H1 (cell line): Measurements from ENCODE around the gene DUS1L. TPM values are rescaled to one million over a fixed set of nuclear protein-coding genes. Genes with fewer than 3 reads are reported as not detected.

Experiments used
- CTCF ChIA-PET: fragments of 300-600 bp; sonication (Branson Sonifier 250); formaldehyde crosslinking; loops from one replicate; lab custom pipeline; 2021; ENCODE audit not compliant: partially characterized antibody; lab: Charles Lee
- POLR2A ChIA-PET: fragments of 300-600 bp; sonication (Branson Sonifier 250); formaldehyde crosslinking; loops from one replicate; lab custom pipeline; 2021; ENCODE audit warnings: inconsistent platforms; ENCODE audit not compliant: partially characterized antibody; lab: Charles Lee
- DNase-seq, 2 experiments: peaks; one replicate each; pipeline versions ENCODE4 v3.0.0 to v3.0.0-alpha.2; 2010 to 2022; ENCODE audit warnings: low spot score in 2 of 2, low read depth in 1 of 2, mixed read lengths in 1 of 2
- FAIRE-seq: peaks from 2 replicates; lab custom pipeline; 2011; peaks lifted over from hg19 to GRCh38; lab: Jason Lieb, UNC
- H2AFZ ChIP-seq: 2 replicates; pipeline ENCODE4 v1.8.1; 2012; ENCODE audit warnings: low read length, inconsistent platforms
- H2AK5ac ChIP-seq: 2 replicates; pipeline ENCODE4 v1.6.1; 2013; ENCODE audit warnings: low read depth, low read length
- H2BK120ac ChIP-seq: replicated peaks from 2 replicates; pipeline ENCODE3; 2013; ENCODE audit warnings: low read depth, low read length, inconsistent platforms
- H2BK12ac ChIP-seq: 2 replicates; pipeline ENCODE4 v1.6.1; 2013; ENCODE audit warnings: low read depth, low read length
- H2BK15ac ChIP-seq: 2 replicates; pipeline ENCODE4 v1.6.1; 2013; ENCODE audit warnings: low read length
- H2BK20ac ChIP-seq: 2 replicates; pipeline ENCODE4 v1.6.1; 2013; ENCODE audit warnings: low read length
- H2BK5ac ChIP-seq: 2 replicates; pipeline ENCODE4 v1.6.1; 2013; ENCODE audit warnings: low read depth, low read length
- H3K14ac ChIP-seq: 2 replicates; pipeline ENCODE4 v1.6.1; 2013; ENCODE audit warnings: inconsistent platforms; ENCODE audit not compliant: insufficient read length
- H3K18ac ChIP-seq: 2 replicates; pipeline ENCODE4 v1.6.1; 2013; ENCODE audit warnings: low read length; ENCODE audit errors: extremely low read depth
- H3K23ac ChIP-seq: 2 replicates; pipeline ENCODE4 v1.6.1; 2013; ENCODE audit warnings: inconsistent platforms; ENCODE audit not compliant: insufficient read length
- H3K23me2 ChIP-seq: 2 replicates; pipeline ENCODE4 v1.6.1; 2013; ENCODE audit warnings: low read depth, low read length
- H3K27ac ChIP-seq: 2 replicates; pipeline ENCODE4 v1.6.1; 2011; ENCODE audit warnings: low read depth, low read length, inconsistent platforms
- H3K27me3 ChIP-seq, 4 experiments: replicated peaks in 1 of 4; 1 replicate in 1 of 4; 2 replicates in 3 of 4; pipeline versions ENCODE4 v1.6.1 to v1.8.1; 2011 to 2013; ENCODE audit warnings: low read length in 3 of 4, mild to moderate bottlenecking in 3 of 4, inconsistent platforms in 2 of 4, mixed read lengths in 2 of 4, moderate library complexity in 1 of 4; ENCODE audit not compliant: control insufficient read depth in 3 of 4, insufficient read depth in 3 of 4; ENCODE audit errors: extremely low read depth in 1 of 4
- H3K36me3 ChIP-seq, 4 experiments: 2 replicates each; pipeline versions ENCODE4 v1.6.1 to v1.8.1; 2011 to 2013; ENCODE audit warnings: mild to moderate bottlenecking in 4 of 4, low read length in 3 of 4, moderate library complexity in 2 of 4, control low read depth in 1 of 4, inconsistent platforms in 1 of 4; ENCODE audit not compliant: insufficient read depth in 4 of 4, control insufficient read depth in 2 of 4
- H3K4ac ChIP-seq: replicated peaks from 2 replicates; pipeline ENCODE3; 2013; ENCODE audit warnings: low read length, low read depth, mixed read lengths, inconsistent platforms; ENCODE audit not compliant: insufficient read length
- H3K4me1 ChIP-seq, 4 experiments: replicated peaks in 1 of 4; 1 replicate in 1 of 4; 2 replicates in 3 of 4; pipeline versions ENCODE4 v1.6.1 to v1.8.1; 2011 to 2013; ENCODE audit warnings: low read length in 3 of 4, inconsistent platforms in 2 of 4, mixed read lengths in 1 of 4; ENCODE audit not compliant: insufficient read depth in 4 of 4, control insufficient read depth in 3 of 4
- H3K4me2 ChIP-seq, 2 experiments: 2 replicates each; pipeline versions ENCODE4 v1.6.1 to v1.8.1; 2011 to 2013; ENCODE audit warnings: low read depth in 2 of 2, low read length in 2 of 2, control low read depth in 1 of 2, inconsistent platforms in 1 of 2, mild to moderate bottlenecking in 1 of 2; ENCODE audit not compliant: insufficient read depth in 1 of 2
- H3K4me3 ChIP-seq, 4 experiments: fragments of 200-600, 300-600 bp in 1 of 4; sonication (generic), shearing (Covaris generic), sonication (Bioruptor Twin) in 1 of 4; 2 replicates each; pipeline versions ENCODE4 v1.5.1 to v1.8.1; 2011 to 2016; ENCODE audit warnings: low read length in 4 of 4, low read depth in 3 of 4, control low read depth in 2 of 4, inconsistent platforms in 2 of 4, mild to moderate bottlenecking in 2 of 4, mixed read lengths in 1 of 4, moderate library complexity in 1 of 4; ENCODE audit not compliant: insufficient read depth in 2 of 4; ENCODE audit errors: extremely low read depth in 1 of 4
- H3K56ac ChIP-seq: replicated peaks from 2 replicates; pipeline ENCODE3; 2013; ENCODE audit warnings: low read depth, mild to moderate bottlenecking, mixed read lengths, low read length, inconsistent platforms; ENCODE audit not compliant: insufficient read length
- H3K79me1 ChIP-seq: 2 replicates; pipeline ENCODE4 v1.6.1; 2013; ENCODE audit warnings: low read depth, low read length, control low read depth
- H3K79me2 ChIP-seq, 2 experiments: 2 replicates each; pipeline versions ENCODE4 v1.6.1 to v1.8.1; 2012 to 2013; ENCODE audit warnings: low read length in 2 of 2, mild to moderate bottlenecking in 2 of 2, inconsistent platforms in 1 of 2; ENCODE audit not compliant: insufficient read depth in 2 of 2, control insufficient read depth in 1 of 2
- H3K9ac ChIP-seq, 4 experiments: replicated peaks in 1 of 4; 1 replicate in 1 of 4; 2 replicates in 3 of 4; pipeline versions ENCODE4 v1.6.1 to v1.8.1; 2011 to 2013; ENCODE audit warnings: low read depth in 3 of 4, low read length in 3 of 4, control low read depth in 2 of 4, mild to moderate bottlenecking in 2 of 4, moderate library complexity in 2 of 4, inconsistent platforms in 1 of 4; ENCODE audit errors: extremely low read depth in 1 of 4
- H3K9me3 ChIP-seq, 2 experiments: 2 replicates each; pipeline versions ENCODE4 v1.6.1 to v1.8.1; 2012 to 2013; ENCODE audit warnings: mild to moderate bottlenecking in 2 of 2, moderate library complexity in 2 of 2, control low read depth in 1 of 2, inconsistent platforms in 1 of 2, low read depth in 1 of 2, low read length in 1 of 2, mixed read lengths in 1 of 2; ENCODE audit not compliant: insufficient read depth in 2 of 2
- H4K20me1 ChIP-seq, 2 experiments: replicated peaks in 1 of 2; 2 replicates each; pipeline versions ENCODE3 to v1.8.1; 2011 to 2013; ENCODE audit warnings: inconsistent platforms in 2 of 2, low read length in 2 of 2, mild to moderate bottlenecking in 1 of 2; ENCODE audit not compliant: insufficient read depth in 2 of 2, control insufficient read depth in 1 of 2
- H4K5ac ChIP-seq: 2 replicates; pipeline ENCODE4 v1.6.1; 2013; ENCODE audit warnings: low read length, low read depth, mixed read lengths, inconsistent platforms; ENCODE audit not compliant: insufficient read length
- H4K8ac ChIP-seq: 2 replicates; pipeline ENCODE4 v1.8.0; 2013; ENCODE audit warnings: mild to moderate bottlenecking, moderate library complexity, low read length, inconsistent platforms; ENCODE audit not compliant: insufficient read depth; ENCODE audit errors: extremely low read depth
- H4K91ac ChIP-seq: replicated peaks from 2 replicates; pipeline ENCODE3; 2013; ENCODE audit warnings: low read length, mixed read lengths, inconsistent platforms; ENCODE audit not compliant: insufficient read length
- BCL11A ChIP-seq, 2 experiments: IDR thresholded peaks; one replicate each; pipeline ENCODE4 v1.6.1; 2011; ENCODE audit warnings: low read depth in 2 of 2, low read length in 2 of 2, mild to moderate bottlenecking in 2 of 2
- BRCA1 ChIP-seq: IDR thresholded peaks from 2 replicates; pipeline ENCODE4 v1.6.1; 2012; ENCODE audit warnings: low read depth, low read length, improper control_type of control experiment
- CBX8 ChIP-seq: fragments of 300-800, 300-1000 bp; sonication (generic); IDR thresholded peaks from 2 replicates; pipeline ENCODE4 v1.7.1; 2016; ENCODE audit warnings: low read depth, low read length, borderline replicate concordance
- CHD2 ChIP-seq: IDR thresholded peaks from 2 replicates; pipeline ENCODE4 v1.6.1; 2012; ENCODE audit warnings: low read length, improper control_type of control experiment
- CREB1 ChIP-seq: IDR thresholded peaks from 2 replicates; pipeline ENCODE4 v1.6.1; 2012; ENCODE audit warnings: inconsistent platforms
- E2F6 ChIP-seq: IDR thresholded peaks from 2 replicates; pipeline ENCODE4 v1.6.1; 2012; ENCODE audit warnings: inconsistent platforms
- EP300 ChIP-seq, 2 experiments: IDR thresholded peaks; 1 replicate in 1 of 2; 2 replicates in 1 of 2; pipeline ENCODE4 v1.6.1; 2011 to 2012; ENCODE audit warnings: low read depth in 2 of 2, low read length in 2 of 2, mild to moderate bottlenecking in 2 of 2, borderline replicate concordance in 1 of 2, inconsistent platforms in 1 of 2, moderate library complexity in 1 of 2
- JUND ChIP-seq: IDR thresholded peaks from 2 replicates; pipeline ENCODE4 v1.6.1; 2011; ENCODE audit warnings: mild to moderate bottlenecking, improper control_type of control experiment, low read length
- MAFK ChIP-seq: IDR thresholded peaks from 2 replicates; pipeline ENCODE4 v1.6.1; 2012; ENCODE audit warnings: low read depth, mild to moderate bottlenecking, improper control_type of control experiment, low read length
- POLR2A ChIP-seq, 2 experiments: IDR thresholded peaks; 1 replicate in 1 of 2; 2 replicates in 1 of 2; pipeline ENCODE4 v1.6.1; 2011; ENCODE audit warnings: low read depth in 2 of 2, low read length in 2 of 2, mild to moderate bottlenecking in 2 of 2; ENCODE audit errors: control extremely low read depth in 1 of 2
- RFX5 ChIP-seq: IDR thresholded peaks from 2 replicates; pipeline ENCODE4 v1.6.1; 2011; ENCODE audit warnings: low read depth, low read length, improper control_type of control experiment, borderline replicate concordance
- SIX5 ChIP-seq: IDR thresholded peaks from 2 replicates; pipeline ENCODE4 v1.6.1; 2011; ENCODE audit warnings: mild to moderate bottlenecking, low read depth, low read length
- SP2 ChIP-seq: IDR thresholded peaks from 2 replicates; pipeline ENCODE4 v1.6.1; 2012; ENCODE audit warnings: mild to moderate bottlenecking, low read length, inconsistent platforms
- SUZ12 ChIP-seq: fragments of 200-600 bp; sonication (generic); IDR thresholded peaks from 2 replicates; pipeline ENCODE4 v1.6.1; 2012; ENCODE audit warnings: mild to moderate bottlenecking, inconsistent platforms, low read length, moderate library complexity, mixed read lengths
- WGBS, 2 experiments: shearing (Covaris generic) in 1 of 2; methylation state at CpG; one replicate each; pipeline versions ENCODE4 v1.1.6 to v1.1.7; 2013 to 2015; ENCODE audit warnings: low lambda C conversion rate in 2 of 2, mixed read lengths in 2 of 2, inconsistent platforms in 1 of 2, low coverage in 1 of 2, missing lambda C conversion rate in 1 of 2; ENCODE audit not compliant: insufficient replicate concordance in 2 of 2, insufficient coverage in 1 of 2, insufficient read length in 1 of 2; ENCODE audit errors: extremely low coverage in 1 of 2, missing lambda C conversion rate in 1 of 2; 5-methylcytosine and 5-hydroxymethylcytosine counted together
- polyA plus RNA-seq, 7 experiments: library from polyadenylated mRNA; depleted of rRNA in 3 of 7; stranded (reverse) in 5 of 7; unstranded in 2 of 7; fragments of >200 nt in 5 of 7; fragments of 200-250 nt in 2 of 7; gene quantifications; 1 replicate in 5 of 7; 2 replicates in 1 of 7; 4 replicates in 1 of 7; pipeline versions ENCODE4 v1.2.1 to v1.2.3, GENCODE V29; 2011 to 2013; ENCODE audit warnings: missing spikeins in 2 of 7, mixed read lengths in 2 of 7
- total RNA-seq: library from RNA; stranded (reverse); fragmentation: NEBNext Ultra II Directional; extraction: Animal tissue kit (Norgen Biotek cat#: 25700); gene quantifications from 2 replicates; pipeline ENCODE4 v1.2.1, GENCODE V29; 2021

The DUS1L gene
- total and polyA plus RNA-seq, 2 of the 8 experiments (the other 6 are each of a cell fraction or from before 2014, with no cell fraction given) = 34.5 to 69.1 TPM

- no peaks in the 10 kb centered on the region; a peak in 2 of 8 replicates for H3K36me3 ChIP-seq
- 96% methylated on average over 16 of the region's 16 CpGs; no CpG with 5 or more reads in 1 of the 2 experiments for WGBS, 2 experiments
- no peak overlapping the region for H4K91ac ChIP-seq
- H2BK12ac ChIP-seq = no peak overlapping the region
- H4K20me1 ChIP-seq = peaks cover 0 to 17% of the 10 kb centered on the region in 2 experiments
- H3K27me3 ChIP-seq = no peaks in the 10 kb centered on the region
- no peak overlapping the region for H3K27ac ChIP-seq
- H3K56ac ChIP-seq = no peak overlapping the region
- no peak overlapping the region for H2AFZ ChIP-seq
- H3K23me2 ChIP-seq = peaks cover 7% of the 10 kb centered on the region; the same call in 1 of the 2 replicates
- H3K4ac ChIP-seq = no peak overlapping the region
- POLR2A ChIA-PET = interaction anchor here (1.2 to 4.9 kb wide), 6 partner anchors 10 to 77 kb away, joined by 5 to 38 read pairs (median 12); partner anchors contain the start of gene GPS1
- no peaks in the 10 kb centered on the region for H3K9me3 ChIP-seq
- no peak overlapping the region for H3K4me2 ChIP-seq
- DNase-seq = no peak
- H3K23ac ChIP-seq = no peak overlapping the region
- FAIRE-seq = no peak
- H3K4me1 ChIP-seq = peaks cover 0 to 15% (median 2%) of the 10 kb centered on the region in 4 experiments; a peak in 5 of 7 replicates
- H3K18ac ChIP-seq = no peak overlapping the region
- CTCF ChIA-PET = interaction anchor here (0.5 to 3.1 kb wide), 30 partner anchors 9 to 1519 kb away, joined by 3 to 40 read pairs (median 6); partner anchors contain the start of genes DCXR, DUS1L and MAFG
- H3K79me2 ChIP-seq = peaks cover 0 to 2% of the 10 kb centered on the region in 2 experiments; a peak in 1 of 4 replicates
- H2BK120ac ChIP-seq = no peak overlapping the region
- no peak overlapping the region for H2BK20ac ChIP-seq
- no peak overlapping the region; the same call in 1 of the 2 replicates for H2BK5ac ChIP-seq
- H2BK15ac ChIP-seq = no peak overlapping the region
- no peak overlapping the region for H3K9ac ChIP-seq
- no peak overlapping the region for H3K14ac ChIP-seq
- no peak overlapping the region for H2AK5ac ChIP-seq
- no peak overlapping the region for H4K5ac ChIP-seq
- H4K8ac ChIP-seq = no peak overlapping the region
- H3K4me3 ChIP-seq = no peak overlapping the region
- H3K79me1 ChIP-seq = 0 out of 2 replicates have a peak, but pooled peaks cover 3% of the 10 kb centered on the region
- no peak for TF ChIP-seq SP2
- no peak for TF ChIP-seq BCL11A (IDR thresholded peaks at IDR 0.05; ENCODE audit: low read depth in 2 of 2, low read length in 2 of 2)
- no peak for TF ChIP-seq SIX5
- no peak for TF ChIP-seq EP300 (IDR thresholded peaks at IDR 0.05; ENCODE audit: borderline replicate concordance in 1 of 2, low read depth in 2 of 2, low read length in 2 of 2)
- TF ChIP-seq CBX8 = no peak
- TF ChIP-seq POLR2A (IDR thresholded peaks at IDR 0.05; ENCODE audit: control extremely low read depth in 1 of 2, low read depth in 2 of 2, low read length in 2 of 2) = no peak
- no peak for TF ChIP-seq CHD2
- no peak for TF ChIP-seq SUZ12
- TF ChIP-seq CREB1 = no peak
- TF ChIP-seq BRCA1 = no peak
- no peak for TF ChIP-seq E2F6
- no peak for TF ChIP-seq JUND
- no peak for TF ChIP-seq MAFK
- no peak for TF ChIP-seq RFX5
These were observed 36.2 kb downstream of the DUS1L start for GRCh38 chr17:82029391-82029790.
